ENCODE results near the gene CRTAC1.
"Not testable (repeated sequence)": the region's sequence is repeated elsewhere in the genome, so short reads cannot be mapped to it uniquely, and the experiment has no call there.

The CRTAC1 gene

GRCh38 chr10:97849103-97849686, 181.2 kb downstream of the CRTAC1 start:
- DNase-seq (ENCODE audit: low read depth): no peak
- H3K4me3 ChIP-seq (ENCODE audit: low read depth, low read length): peak overlapping the region; percentile 58
- TF ChIP-seq CTCF (IDR thresholded peaks at IDR 0.05; ENCODE audit: insufficient read depth, low read depth, low read length, missing control alignments): no peak

GRCh38 chr10:97844678-97845077, 185.7 kb downstream of the CRTAC1 start:
- no peak for DNase-seq (ENCODE audit: low read depth)
- no peak overlapping the region for H3K4me3 ChIP-seq (ENCODE audit: low read depth, low read length)

GRCh38 chr10:97843972-97844371, 186.4 kb downstream of the CRTAC1 start:
- not testable (repeated sequence) for H3K4me3 ChIP-seq (ENCODE audit: low read depth, low read length); DNase-seq (ENCODE audit: low read depth)

More at GRCh38 chr10:97844678-97845077, 185.7 kb downstream of the CRTAC1 start:
- TF ChIP-seq CTCF (IDR thresholded peaks at IDR 0.05; ENCODE audit: insufficient read depth, low read depth, low read length, missing control alignments): no peak

GRCh38 chr10:97843281-97843671, 187.1 kb downstream of the CRTAC1 start:
- no peak for DNase-seq (ENCODE audit: low read depth)
- no peak for TF ChIP-seq CTCF (IDR thresholded peaks at IDR 0.05; ENCODE audit: insufficient read depth, low read depth, low read length, missing control alignments)
- H3K4me3 ChIP-seq (ENCODE audit: low read depth, low read length): no peak overlapping the region

GRCh38 chr10:97842656-97843280, 187.7 kb downstream of the CRTAC1 start:
- TF ChIP-seq CTCF (IDR thresholded peaks at IDR 0.05; ENCODE audit: insufficient read depth, low read depth, low read length, missing control alignments): no peak
- no peak overlapping the region for H3K4me3 ChIP-seq (ENCODE audit: low read depth, low read length)
- DNase-seq (ENCODE audit: low read depth): no peak

GRCh38 chr10:97842114-97842513, 188.3 kb downstream of the CRTAC1 start:
- not testable (repeated sequence) for DNase-seq (ENCODE audit: low read depth)

GRCh38 chr10:97841166-97841565, 189.3 kb downstream of the CRTAC1 start:
- DNase-seq (ENCODE audit: low read depth); H3K4me3 ChIP-seq (ENCODE audit: low read depth, low read length): not testable (repeated sequence)

More at GRCh38 chr10:97842114-97842513, 188.3 kb downstream of the CRTAC1 start:
- not testable (repeated sequence) for H3K4me3 ChIP-seq (ENCODE audit: low read depth, low read length)

GRCh38 chr10:97838091-97838490, 192.3 kb downstream of the CRTAC1 start:
- no peak for DNase-seq (ENCODE audit: low read depth)
- H3K4me3 ChIP-seq (ENCODE audit: low read depth, low read length): no peak overlapping the region
- TF ChIP-seq CTCF (IDR thresholded peaks at IDR 0.05; ENCODE audit: insufficient read depth, low read depth, low read length, missing control alignments): no peak
